IMR-90 (cell line): ENCODE measurements around the gene REPS1. TPM values are rescaled to one million over a fixed set of nuclear protein-coding genes. Genes with fewer than 3 reads are reported as not detected.

Experiments
- ATAC-seq: fragments of 200-7000 bp; cut with Tn5 transposase; 2 replicates; pipeline ENCODE4 v1.9.1; 2020; ENCODE audit warnings: low read depth, mild to moderate bottlenecking, moderate library complexity
- BruUV-seq: library from RNA; stranded (reverse); fragments of 400-500 nt; replicated peaks from 2 replicates; lab custom pipeline; 2021; lab: Mats Ljungman, UMichigan
- CTCF ChIA-PET: fragments of 300-600 bp; formaldehyde crosslinking; extraction: SDS; loops from one replicate; lab custom pipeline; 2021; ENCODE audit warnings: antibody characterized with exemption; lab: Yijun Ruan, JAX
- POLR2A ChIA-PET: fragments of 300-600 bp; sonication (Branson Sonifier 250); formaldehyde crosslinking; loops from one replicate; lab custom pipeline; 2022; ENCODE audit warnings: antibody characterized with exemption; ENCODE audit not compliant: unreplicated experiment; lab: Charles Lee
- DNase-seq: peaks from one replicate; pipeline ENCODE4 v3.0.0; 2013
- H2AFZ ChIP-seq: replicated peaks from 2 replicates; pipeline ENCODE3; 2013; ENCODE audit warnings: low read length, mild to moderate bottlenecking; ENCODE audit not compliant: poor library complexity
- H2AK5ac ChIP-seq: 2 replicates; pipeline ENCODE4 v1.6.1; 2013; ENCODE audit warnings: low read depth, low read length, inconsistent platforms
- H2AK9ac ChIP-seq: replicated peaks from 2 replicates; pipeline ENCODE3; 2013; ENCODE audit warnings: mild to moderate bottlenecking, low read depth, low read length, moderate library complexity; ENCODE audit not compliant: poor library complexity
- H2BK120ac ChIP-seq: 2 replicates; pipeline ENCODE4 v1.6.1; 2013; ENCODE audit warnings: low read depth, low read length, inconsistent platforms
- H2BK15ac ChIP-seq: 3 replicates; pipeline ENCODE4 v1.6.1; 2013; ENCODE audit warnings: low read depth, low read length, inconsistent platforms
- H2BK20ac ChIP-seq: 2 replicates; pipeline ENCODE4 v1.6.1; 2013; ENCODE audit warnings: low read depth, mild to moderate bottlenecking, inconsistent platforms, low read length, moderate library complexity
- H2BK5ac ChIP-seq: 2 replicates; pipeline ENCODE4 v1.6.1; 2013; ENCODE audit warnings: mild to moderate bottlenecking, low read depth, low read length, inconsistent platforms; ENCODE audit not compliant: poor library complexity, severe bottlenecking
- H3K14ac ChIP-seq: replicated peaks from 2 replicates; pipeline ENCODE4 v1.6.1; 2013; ENCODE audit warnings: low read depth, low read length, inconsistent platforms
- H3K18ac ChIP-seq: 2 replicates; pipeline ENCODE4 v1.6.1; 2013; ENCODE audit warnings: low read depth, low read length, control low read depth
- H3K23ac ChIP-seq: 2 replicates; pipeline ENCODE4 v1.6.1; 2013; ENCODE audit warnings: low read depth, low read length, inconsistent platforms
- H3K27ac ChIP-seq: 2 replicates; pipeline ENCODE4 v1.5.1; 2013; ENCODE audit warnings: mild to moderate bottlenecking, control low read depth, low read length; ENCODE audit not compliant: insufficient read depth
- H3K27me3 ChIP-seq: 2 replicates; pipeline ENCODE4 v1.6.1; 2013; ENCODE audit warnings: low read length; ENCODE audit not compliant: control insufficient read depth, insufficient read depth
- H3K36me3 ChIP-seq: 2 replicates; pipeline ENCODE4 v1.6.1; 2013; ENCODE audit warnings: low read length, mixed read lengths; ENCODE audit not compliant: control insufficient read depth, insufficient read depth
- H3K4ac ChIP-seq: 2 replicates; pipeline ENCODE4 v1.6.1; 2013; ENCODE audit warnings: low read depth, low read length, inconsistent platforms
- H3K4me1 ChIP-seq: 2 replicates; pipeline ENCODE4 v1.6.1; 2013; ENCODE audit warnings: low read length, mixed read lengths; ENCODE audit not compliant: control insufficient read depth, insufficient read depth
- H3K4me2 ChIP-seq: 2 replicates; pipeline ENCODE4 v1.6.1; 2013; ENCODE audit warnings: low read depth, mild to moderate bottlenecking, control low read depth, low read length, moderate library complexity
- H3K4me3 ChIP-seq: 2 replicates; pipeline ENCODE4 v1.5.1; 2013; ENCODE audit warnings: low read depth, mild to moderate bottlenecking, control low read depth, low read length, moderate library complexity; ENCODE audit not compliant: insufficient read depth
- H3K56ac ChIP-seq: 2 replicates; pipeline ENCODE4 v1.6.1; 2013; ENCODE audit warnings: low read length, inconsistent platforms; ENCODE audit not compliant: insufficient read depth; ENCODE audit errors: extremely low read depth
- H3K79me1 ChIP-seq, 2 experiments: 2 replicates each; pipeline ENCODE4 v1.6.1; 2013; ENCODE audit warnings: low read length in 2 of 2, inconsistent platforms in 1 of 2, low read depth in 1 of 2
- H3K9ac ChIP-seq: 2 replicates; pipeline ENCODE4 v1.6.1; 2013; ENCODE audit warnings: low read depth, low read length, control low read depth
- H3K9me1 ChIP-seq: 2 replicates; pipeline ENCODE4 v1.6.1; 2013; ENCODE audit warnings: low read length, inconsistent platforms; ENCODE audit not compliant: insufficient read depth
- H3K9me3 ChIP-seq: 2 replicates; pipeline ENCODE4 v1.6.1; 2013; ENCODE audit warnings: low read length; ENCODE audit not compliant: control insufficient read depth, insufficient read depth
- H4K20me1 ChIP-seq: 2 replicates; pipeline ENCODE4 v1.6.1; 2013; ENCODE audit warnings: low read length, inconsistent platforms; ENCODE audit not compliant: insufficient read depth
- H4K5ac ChIP-seq: 2 replicates; pipeline ENCODE4 v1.6.1; 2013; ENCODE audit warnings: mild to moderate bottlenecking, low read depth, low read length, control low read depth
- H4K8ac ChIP-seq, 2 experiments: 2 replicates each; pipeline ENCODE4 v1.6.1; 2013; ENCODE audit warnings: low read depth in 2 of 2, low read length in 2 of 2, control low read depth in 1 of 2, inconsistent platforms in 1 of 2
- H4K91ac ChIP-seq: 2 replicates; pipeline ENCODE4 v1.6.1; 2013; ENCODE audit warnings: low read depth, low read length, inconsistent platforms; ENCODE audit not compliant: insufficient read depth
- BHLHE40 ChIP-seq: fragments of 150-350 bp; IDR thresholded peaks from 2 replicates; pipeline ENCODE4 v1.6.1; 2016; ENCODE audit warnings: mild to moderate bottlenecking, low read depth, low read length
- CEBPB ChIP-seq: IDR thresholded peaks from 2 replicates; pipeline ENCODE4 v1.6.1; 2012; ENCODE audit warnings: low read depth, low read length, improper control_type of control experiment
- CHD1 ChIP-seq: IDR thresholded peaks from 2 replicates; pipeline ENCODE4 v1.6.1; 2012; ENCODE audit warnings: low read depth, low read length, improper control_type of control experiment
- FOS ChIP-seq: fragments of 150-350 bp; IDR thresholded peaks from 2 replicates; pipeline ENCODE4 v1.6.1; 2016; ENCODE audit warnings: low read depth, low read length
- MAZ ChIP-seq: IDR thresholded peaks from 2 replicates; pipeline ENCODE4 v1.6.1; 2012; ENCODE audit warnings: low read depth, mild to moderate bottlenecking, low read length, improper control_type of control experiment, moderate library complexity, borderline replicate concordance
- NFE2L2 ChIP-seq: fragments of 150-350 bp; IDR thresholded peaks from 2 replicates; pipeline ENCODE4 v1.6.1; 2016; ENCODE audit warnings: low read depth, mild to moderate bottlenecking, low read length
- POLR2A ChIP-seq: IDR thresholded peaks from 2 replicates; pipeline ENCODE4 v1.6.1; 2012; ENCODE audit warnings: mild to moderate bottlenecking, low read depth, low read length
- RFX5 ChIP-seq: IDR thresholded peaks from 2 replicates; pipeline ENCODE4 v1.8.0; 2012; ENCODE audit warnings: low read depth, mild to moderate bottlenecking, low read length, moderate library complexity
- SMC3 ChIP-seq: fragments of 150-350 bp; IDR thresholded peaks from 2 replicates; pipeline ENCODE4 v1.6.1; 2016; ENCODE audit warnings: low read depth, mild to moderate bottlenecking, antibody characterized with exemption, low read length, moderate library complexity
- USF2 ChIP-seq: fragments of 150-350 bp; IDR thresholded peaks from 2 replicates; pipeline ENCODE4 v1.6.1; 2017; ENCODE audit warnings: mild to moderate bottlenecking, antibody characterized with exemption, low read length, low read depth
- WGBS, 2 experiments: methylation state at CpG; one replicate each; pipeline versions ENCODE4 v1.1.5 to v1.1.7; 2013; ENCODE audit warnings: missing lambda C conversion rate in 2 of 2; ENCODE audit not compliant: insufficient read length in 1 of 2; ENCODE audit errors: extremely low coverage in 2 of 2; 5-methylcytosine and 5-hydroxymethylcytosine counted together
- dilution Hi-C: fragments of 300-500 bp; cut with HindIII; formaldehyde crosslinking; loops from one replicate; pipeline ENCODE4 v1.14.3; 2018; ENCODE audit warnings: low sequenced_read_pairs; ENCODE audit not compliant: unreplicated experiment
- in situ Hi-C: fragments of 300-500 bp; cut with MboI; formaldehyde crosslinking; loops from 3 replicates; pipeline ENCODE4 v1.14.3; 2019; ENCODE audit warnings: low sequenced_read_pairs, inconsistent platforms, mixed read lengths
- intact Hi-C: fragments of 100-400 bp; cut with micrococcal nuclease; formaldehyde crosslinking; loops from 2 replicates; pipeline ENCODE4 v1.10.0; 2022
- polyA plus RNA-seq, 3 experiments: library from polyadenylated mRNA; depleted of rRNA; stranded (reverse); fragments of >200 nt; gene quantifications; 2 replicates each; pipeline ENCODE4 v1.2.3, GENCODE V29; 2012; ENCODE audit warnings: low replicate concordance in 1 of 3
- total RNA-seq: library from RNA; depleted of rRNA; stranded (reverse); fragments of >200 nt; gene quantifications from 2 replicates; pipeline ENCODE4 v1.2.3, GENCODE V29; 2012

Gene REPS1
- total and polyA plus RNA-seq, 2 of the 4 experiments (the other 2 are of a cell fraction), result 21.9 to 24.2 TPM

GRCh38 chr6:138869398-138869797, 118.7 kb downstream of the REPS1 start:
- no peak overlapping the region for H3K4ac ChIP-seq
- no peak overlapping the region for H3K9ac ChIP-seq
- BruUV-seq, result no TSS peak
- H3K56ac ChIP-seq, result no peak overlapping the region
- no peaks in the 10 kb centered on the region for H3K9me3 ChIP-seq
- no peak overlapping the region for H3K4me2 ChIP-seq
- no peak overlapping the region for H4K5ac ChIP-seq
- intact Hi-C loops, result no loop called here
- H3K27ac ChIP-seq, result no peak overlapping the region
- no peaks in the 10 kb centered on the region for H3K4me1 ChIP-seq
- in situ Hi-C loops, result no loop called here
- CTCF ChIA-PET, result no interaction called here
- POLR2A ChIA-PET, result no interaction called here
- H3K14ac ChIP-seq, result no peak overlapping the region
- no peak overlapping the region for H2AK5ac ChIP-seq
- no peak overlapping the region for H4K8ac ChIP-seq
- H4K91ac ChIP-seq, result no peak overlapping the region
- H2AK9ac ChIP-seq, result no peak overlapping the region
- no peak overlapping the region for H3K4me3 ChIP-seq
- H3K23ac ChIP-seq, result no peak overlapping the region
- H3K18ac ChIP-seq, result no peak overlapping the region
- WGBS, 2 experiments, result 60% methylated on average over 1 of the region's 4 CpGs; no CpG with 5 or more reads in 1 of the 2 experiments
- H3K36me3 ChIP-seq, result no peaks in the 10 kb centered on the region
- TF ChIP-seq SMC3 (no peak), FOS (no peak), CHD1 (no peak), MAZ (no peak), BHLHE40 (no peak), USF2 (no peak), RFX5 (no peak), CEBPB (no peak), NFE2L2 (no peak), POLR2A (no peak)
- H2BK15ac ChIP-seq, result no peak overlapping the region
- no peak overlapping the region for H2BK20ac ChIP-seq
- H2BK120ac ChIP-seq, result no peak overlapping the region
- H3K79me1 ChIP-seq, result no peaks in the 10 kb centered on the region
- ATAC-seq (no peak), DNase-seq (no peak)
- peaks cover 8% of the 10 kb centered on the region for H3K27me3 ChIP-seq
- H2AFZ ChIP-seq, result no peak overlapping the region
- no peak overlapping the region for H2BK5ac ChIP-seq
- H3K9me1 ChIP-seq, result no peaks in the 10 kb centered on the region
- dilution Hi-C loops, result no loop called here
- no peaks in the 10 kb centered on the region for H4K20me1 ChIP-seq
